SIG-M5 (cell line): ENCODE data around the gene NRM.
"Not testable (repeated sequence)": the region's sequence is repeated elsewhere in the genome, so short reads cannot be mapped to it uniquely, and the experiment has no call there.

Source experiments
- DNase-seq: peaks from one replicate; lab custom pipeline; 2025; lab: John Stamatoyannopoulos, UW

NRM gene

GRCh38 chr6:30720738-30721197, 30.0 kb upstream of the NRM start:
- no peak for DNase-seq

DNA sequence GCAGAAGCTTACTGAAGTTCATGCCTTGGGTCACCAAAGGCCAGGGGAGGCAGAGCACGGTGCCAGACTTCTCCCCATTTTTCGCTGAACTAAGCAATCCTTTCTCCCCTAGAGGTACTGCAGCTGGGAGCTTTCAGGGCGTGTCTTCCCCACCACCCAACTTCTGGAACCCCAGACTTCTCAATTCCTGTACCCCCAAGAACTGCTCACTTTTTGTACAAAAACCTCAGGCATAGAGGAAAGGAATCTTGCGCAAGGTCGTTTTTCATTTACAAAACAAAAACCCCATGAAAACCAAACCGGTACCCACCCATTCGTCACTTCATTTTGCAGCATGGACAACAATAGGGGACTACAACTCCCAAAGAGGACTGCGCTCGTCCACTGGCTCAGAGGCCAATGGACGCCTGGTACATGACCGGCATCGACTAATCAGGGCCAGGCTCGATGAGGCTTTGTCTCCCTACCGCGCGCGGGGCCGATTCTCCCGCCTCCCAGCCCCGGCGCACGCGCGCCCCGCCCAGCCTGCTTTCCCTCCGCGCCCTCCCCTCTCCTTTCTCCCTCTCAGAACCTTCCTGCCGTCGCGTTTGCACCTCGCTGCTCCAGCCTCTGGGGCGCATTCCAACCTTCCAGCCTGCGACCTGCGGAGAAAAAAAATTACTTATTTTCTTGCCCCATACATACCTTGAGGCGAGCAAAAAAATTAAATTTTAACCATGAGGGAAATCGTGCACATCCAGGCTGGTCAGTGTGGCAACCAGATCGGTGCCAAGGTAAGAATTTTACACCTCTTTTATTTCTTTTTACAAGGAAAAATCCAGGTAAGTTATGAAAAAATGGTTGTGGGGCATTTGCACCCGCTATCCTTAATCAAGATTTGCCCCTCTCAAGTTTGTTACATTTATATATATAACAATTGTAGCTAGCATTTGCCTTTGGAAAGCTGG, 29.3 kb upstream of the NRM start, which contains the start of gene TUBB:
TUBB (plus strand) TSS at position 562 of the 947 bp plus-strand sequence; CDS start at position 717, 155 bp downstream.
- DNase-seq: peak; percentile 93

DNA sequence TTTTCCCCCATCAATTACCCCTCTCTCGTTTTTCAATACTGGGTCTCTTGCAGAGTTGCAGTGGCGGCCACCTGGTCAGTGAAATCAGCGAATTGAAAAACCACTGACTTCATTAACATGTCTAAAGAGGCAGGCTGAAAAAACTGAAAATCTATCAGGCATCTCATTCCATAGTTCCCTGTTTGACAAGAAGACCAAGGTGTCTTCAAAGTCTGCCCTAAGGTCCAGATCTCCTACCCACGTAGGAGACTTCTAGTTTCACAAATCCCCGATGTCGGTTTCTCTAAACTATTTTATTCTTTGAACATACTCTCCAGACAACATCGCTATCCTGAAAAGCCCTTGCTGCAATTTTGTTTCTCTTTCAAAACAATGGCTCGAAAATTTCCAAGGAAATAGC, 28.6 kb upstream of the NRM start:
- no peak for DNase-seq

DNA sequence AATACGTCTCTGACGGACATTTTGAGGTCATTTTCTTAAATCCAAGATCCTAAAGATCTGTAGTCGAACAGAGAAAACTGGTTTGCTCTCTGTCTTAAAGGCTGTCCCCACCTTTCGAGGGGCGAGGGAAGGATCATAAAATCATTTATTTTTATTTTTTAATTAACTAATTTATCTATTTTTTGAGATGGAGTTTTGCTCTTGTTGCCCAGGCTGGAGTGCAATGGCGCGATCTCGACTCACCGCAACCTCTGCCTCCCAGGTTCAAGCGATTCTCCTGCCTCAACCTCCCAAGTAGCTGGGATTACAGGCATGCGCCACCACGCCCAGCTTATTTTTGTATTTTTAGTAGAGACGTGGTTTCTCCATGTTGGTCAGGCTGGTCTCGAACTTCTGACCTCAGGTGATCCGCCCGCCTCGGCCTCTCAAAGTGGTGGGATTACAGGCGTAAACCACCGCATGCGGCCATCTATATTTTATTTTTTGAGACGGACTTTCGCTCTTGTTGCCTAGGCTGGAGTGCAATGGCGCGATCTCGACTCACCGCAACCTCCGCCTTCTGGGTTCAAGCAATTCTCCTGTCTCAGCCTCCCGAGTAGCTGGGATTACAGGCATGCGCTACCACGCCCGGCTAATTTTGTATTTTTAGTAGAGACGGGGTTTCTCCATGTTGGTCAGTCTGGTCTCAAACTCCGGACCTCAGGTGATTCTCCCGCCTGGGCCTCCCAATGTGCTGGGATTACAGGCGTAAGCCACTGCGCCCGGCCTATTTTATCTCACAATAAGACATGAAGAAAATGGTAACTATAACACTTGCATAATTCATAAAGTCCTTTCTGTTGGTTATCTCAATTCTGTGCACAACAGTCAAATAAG, 27.3 kb upstream of the NRM start:
- not testable (repeated sequence) for DNase-seq

DNA sequence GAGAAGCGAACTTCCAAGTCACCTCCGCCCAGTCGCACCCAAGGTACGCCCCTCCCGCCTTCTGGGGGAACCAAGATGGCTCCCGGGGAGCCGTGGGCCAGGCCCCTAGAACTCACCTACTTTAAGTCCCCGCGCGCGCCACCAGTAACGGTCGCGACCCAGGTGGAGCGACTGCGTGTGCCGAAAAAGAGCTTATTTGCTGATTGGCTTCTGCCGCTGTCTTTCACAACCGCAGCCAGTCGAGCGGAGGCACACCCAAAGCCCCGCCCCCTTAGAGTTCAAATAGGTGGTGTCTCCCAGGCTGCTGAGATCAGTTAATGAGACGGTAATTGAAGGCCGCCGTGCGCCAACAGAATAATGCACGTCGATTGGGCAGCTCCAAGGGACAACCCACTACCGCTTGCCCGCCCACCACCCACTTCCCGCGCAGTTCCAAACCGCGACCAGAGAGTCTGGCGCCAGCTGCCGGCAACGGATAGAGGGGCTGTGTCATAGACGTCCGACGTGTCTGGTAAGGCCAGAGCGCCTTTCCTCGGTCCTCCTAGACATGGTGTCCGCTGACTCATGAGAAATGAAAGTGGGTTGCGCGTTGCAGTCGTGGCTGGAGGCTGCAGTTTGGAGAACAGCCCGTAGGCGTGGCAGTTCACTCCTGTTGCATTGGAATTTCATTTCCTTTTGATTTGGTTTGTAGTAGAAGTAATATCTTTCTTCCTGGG, 26.5 kb upstream of the NRM start, which contains the start of gene MDC1:
MDC1 (minus strand) TSS at position 153 of the 716 bp plus-strand sequence. CDS start 2,106 bp downstream, outside the sequence.
- peak; percentile 100 for DNase-seq

GRCh38 chr6:30716879-30717128, 26.0 kb upstream of the NRM start:
- no peak for DNase-seq

- no peak for DNase-seq
Measured at GRCh38 chr6:30714263-30714662, 23.5 kb upstream of the NRM start.

- no peak for DNase-seq
Measured at GRCh38 chr6:30712441-30712945, 21.7 kb upstream of the NRM start.

GRCh38 chr6:30711758-30712380, 21.1 kb upstream of the NRM start:
- DNase-seq: no peak

DNA sequence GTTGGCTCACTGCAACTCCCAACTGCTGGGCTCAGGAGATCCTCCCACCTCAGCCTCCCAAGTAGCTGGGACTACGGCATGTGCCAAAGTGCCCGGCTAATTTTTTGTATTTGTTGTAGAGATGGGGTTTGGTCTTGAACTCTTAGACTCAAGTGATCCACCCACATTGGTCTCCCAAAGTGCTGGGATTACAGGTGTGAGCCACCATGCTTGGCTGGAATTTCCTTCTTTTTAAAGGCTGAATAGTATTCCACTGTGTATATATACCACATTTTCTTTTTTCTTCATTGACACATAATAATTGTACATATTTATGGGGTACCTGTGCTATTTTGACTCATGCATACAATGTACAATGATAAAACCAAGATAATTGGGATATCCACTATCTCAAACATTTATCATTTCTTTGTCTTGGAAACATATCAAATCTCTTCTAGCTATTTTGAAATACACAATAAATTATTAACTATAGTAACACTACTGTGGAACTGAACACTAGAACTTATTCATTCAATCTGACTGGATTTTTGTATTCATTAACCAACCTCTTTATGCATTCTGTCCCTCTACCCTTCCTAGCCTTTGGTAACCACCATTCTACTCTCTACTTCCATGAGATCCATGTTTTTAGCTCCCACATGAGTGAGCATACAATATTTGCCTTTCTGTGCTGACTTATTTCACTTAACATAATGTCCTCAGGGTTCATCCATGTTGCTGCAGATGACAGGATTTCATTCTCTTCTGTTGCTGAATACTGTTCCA, 18.5 kb upstream of the NRM start:
- DNase-seq: no peak

GRCh38 chr6:30707281-30707850, 16.6 kb upstream of the NRM start:
- DNase-seq: no peak

DNA sequence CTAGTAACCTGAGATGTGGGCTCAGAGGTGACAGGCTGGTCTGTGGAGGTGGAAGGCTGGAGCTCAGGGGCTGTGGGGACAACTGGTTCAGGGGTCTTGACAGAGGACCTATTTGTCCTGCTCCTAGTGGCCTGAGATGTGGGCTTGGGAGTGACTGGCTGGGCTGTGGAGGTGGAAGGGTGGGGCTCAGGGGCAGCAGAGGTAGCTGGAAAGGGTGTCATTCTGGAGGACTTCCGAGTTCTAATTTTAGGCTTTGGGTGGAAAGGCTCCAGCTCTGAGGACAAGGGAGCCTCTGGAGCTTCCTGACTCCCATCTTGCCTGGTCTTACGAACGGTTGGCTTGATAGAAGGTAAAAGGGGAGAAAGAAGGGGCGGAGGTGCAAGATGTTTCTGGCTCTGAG, 14.8 kb upstream of the NRM start:
- no peak for DNase-seq

GRCh38 chr6:30703821-30704220, 13.0 kb upstream of the NRM start:
- DNase-seq: no peak

GRCh38 chr6:30703011-30703410, 12.2 kb upstream of the NRM start:
- DNase-seq: no peak

DNA sequence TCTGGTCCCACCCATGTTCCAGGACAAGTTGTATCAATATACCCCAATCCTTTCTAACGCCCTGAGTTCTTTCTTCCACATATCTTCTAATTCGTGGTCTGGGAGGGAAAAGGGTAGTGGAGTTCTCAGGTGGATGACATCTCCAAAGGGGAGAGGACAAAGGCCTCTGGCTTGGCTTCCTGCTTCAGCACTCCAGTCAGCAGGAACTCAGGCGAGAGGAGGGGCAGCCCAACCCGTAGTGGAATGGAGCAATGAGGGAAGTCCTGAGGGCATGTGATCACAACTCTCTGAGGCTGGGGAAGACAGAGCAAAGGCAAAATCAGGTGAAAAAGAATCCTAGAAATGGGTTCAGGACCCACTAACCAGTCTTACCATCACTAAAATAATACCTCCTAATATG, 9.6 kb upstream of the NRM start:
- DNase-seq: no peak

DNA sequence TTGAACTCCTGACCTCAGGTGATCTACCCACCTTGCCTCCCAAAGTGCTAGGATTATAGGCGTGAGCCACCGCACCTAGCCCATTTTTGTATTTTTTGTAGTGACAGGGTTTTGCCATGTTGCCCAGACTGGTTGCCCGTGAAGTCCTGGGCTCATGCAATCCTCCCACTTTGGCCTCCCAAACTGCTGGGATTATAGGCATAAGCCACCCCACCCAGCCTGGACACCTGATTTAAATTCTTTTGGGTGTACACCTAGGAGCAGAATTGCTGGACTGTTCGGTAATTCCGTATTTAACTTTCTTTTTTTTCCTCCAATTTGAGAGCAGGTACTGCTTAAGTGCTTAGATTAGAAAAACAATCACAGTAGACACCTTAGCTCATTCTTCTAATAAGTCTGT, 5.6 kb upstream of the NRM start:
- DNase-seq: no peak

DNA sequence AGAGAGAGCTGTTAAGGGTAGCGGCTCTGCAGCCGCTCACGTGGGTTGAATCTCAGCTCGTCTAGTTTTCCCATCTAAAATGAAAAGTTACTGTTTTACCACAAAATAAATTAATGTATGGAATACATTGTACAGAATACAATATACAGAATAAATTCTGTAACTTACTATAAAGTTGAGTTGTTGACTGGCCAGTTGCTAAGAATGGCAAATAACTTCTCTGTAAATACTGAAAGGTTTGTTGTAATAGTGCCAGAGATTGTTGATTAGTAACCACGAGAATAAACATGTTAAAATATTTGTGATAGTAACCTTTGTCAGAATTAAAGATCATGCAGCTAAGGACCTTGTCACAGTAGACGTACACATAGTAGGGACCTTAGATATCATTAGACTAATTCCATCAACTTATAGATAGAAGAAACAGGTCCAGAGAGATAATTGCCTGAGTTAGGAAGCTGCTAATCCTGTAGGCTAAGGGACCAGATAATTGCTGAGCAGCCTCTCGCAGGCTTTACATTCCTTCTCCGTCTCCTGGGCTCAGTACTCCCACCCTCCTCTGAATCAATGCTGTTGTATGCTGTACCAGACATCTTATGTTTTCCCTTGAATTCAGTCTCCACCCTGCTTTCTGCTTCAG, 544 bp upstream of the NRM start:
- no peak for DNase-seq

DNA sequence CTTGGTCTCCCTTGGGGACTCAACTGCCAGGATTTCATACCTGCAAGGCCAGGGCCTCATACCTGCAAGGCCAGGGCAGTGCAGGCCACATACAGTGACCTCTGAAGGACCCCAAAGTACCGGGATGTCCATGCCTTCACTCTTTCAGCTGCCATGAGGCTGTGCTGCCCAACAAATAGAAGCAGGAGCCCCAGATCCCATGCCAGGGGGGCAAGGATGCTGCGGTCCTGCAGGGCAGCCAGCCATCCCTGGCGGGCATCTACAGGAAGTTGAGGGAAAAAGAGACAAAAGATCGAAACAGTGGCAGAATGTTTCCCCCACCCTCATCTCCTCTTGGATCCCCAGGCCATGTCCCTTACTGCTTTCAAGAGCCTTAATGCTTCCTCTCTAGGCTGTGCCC, 799 bp downstream of the NRM start:
- DNase-seq: no peak

- no peak for DNase-seq
Measured at GRCh38 chr6:30689022-30689865, 1.5 kb downstream of the NRM start.
